Common myeloid progenitor, CD34-positive (primary cell): Measurements from ENCODE around the gene RABEP1.
A peak's percentile ranks its signal among the peaks of the same experiment; 100 is the strongest.

Source experiments
- CTCF ChIA-PET: fragments of 350-600 bp; sonication (Branson Sonifier 250); formaldehyde crosslinking; loops from one replicate; lab custom pipeline; 2021; ENCODE audit warnings: antibody characterized with exemption; lab: Charles Lee
- POLR2A ChIA-PET: fragments of 350-600 bp; sonication (Branson Sonifier 250); formaldehyde crosslinking; loops from one replicate; lab custom pipeline; 2021; ENCODE audit warnings: antibody characterized with exemption; lab: Charles Lee
- DNase-seq, 3 donors: peaks; one replicate each; pipeline versions ENCODE4 v3.0.0 to v3.0.0-alpha.2; 2013
- H3K27ac ChIP-seq, 2 experiments: 1 replicate in 1 of 2; 2 replicates in 1 of 2; pipeline ENCODE4 v1.7.0; 2013; ENCODE audit warnings: inconsistent platforms in 2 of 2, low read length in 2 of 2, mild to moderate bottlenecking in 2 of 2, low read depth in 1 of 2, moderate library complexity in 1 of 2; ENCODE audit not compliant: severe bottlenecking in 2 of 2, insufficient read depth in 1 of 2, poor library complexity in 1 of 2
- H3K27me3 ChIP-seq, 5 experiments: replicated peaks in 2 of 5; 1 replicate in 3 of 5; 2 replicates in 2 of 5; pipeline versions ENCODE4 v1.6.1 to v1.7.0; 2013; ENCODE audit warnings: low read length in 4 of 5, mild to moderate bottlenecking in 2 of 5, moderate library complexity in 2 of 5, inconsistent platforms in 1 of 5; ENCODE audit not compliant: insufficient read depth in 5 of 5, control insufficient read depth in 4 of 5
- H3K36me3 ChIP-seq, 4 experiments: 1 replicate in 2 of 4; 2 replicates in 2 of 4; pipeline versions ENCODE4 v1.6.1 to v1.7.0; 2013; ENCODE audit warnings: low read length in 3 of 4, control low read depth in 1 of 4, mild to moderate bottlenecking in 1 of 4; ENCODE audit not compliant: control insufficient read depth in 4 of 4, insufficient read depth in 4 of 4
- H3K4me1 ChIP-seq, 4 experiments: 1 replicate in 3 of 4; 2 replicates in 1 of 4; pipeline versions ENCODE4 v1.6.1 to v1.7.1; 2013; ENCODE audit warnings: low read length in 3 of 4, mild to moderate bottlenecking in 3 of 4, control low read depth in 1 of 4, inconsistent platforms in 1 of 4, moderate library complexity in 1 of 4; ENCODE audit not compliant: control insufficient read depth in 4 of 4, insufficient read depth in 4 of 4; ENCODE audit errors: control extremely low read depth in 1 of 4
- H3K4me3 ChIP-seq, 7 experiments: 1 replicate in 4 of 7; 2 replicates in 3 of 7; pipeline versions ENCODE4 v1.5.1 to v1.7.0; 2013; ENCODE audit warnings: mild to moderate bottlenecking in 7 of 7, low read length in 6 of 7, moderate library complexity in 6 of 7, inconsistent platforms in 2 of 7, low read depth in 2 of 7, control low read depth in 1 of 7; ENCODE audit not compliant: insufficient read depth in 4 of 7, control insufficient read depth in 1 of 7; ENCODE audit errors: extremely low read depth in 1 of 7
- H3K9me3 ChIP-seq, 5 experiments: 1 replicate in 4 of 5; 2 replicates in 1 of 5; pipeline versions ENCODE4 v1.6.1 to v1.7.1; 2013; ENCODE audit warnings: low read length in 4 of 5, mild to moderate bottlenecking in 2 of 5, inconsistent platforms in 1 of 5, low read depth in 1 of 5, moderate library complexity in 1 of 5; ENCODE audit not compliant: control insufficient read depth in 4 of 5, insufficient read depth in 2 of 5; ENCODE audit errors: control extremely low read depth in 1 of 5
- WGBS: methylation state at CpG from one replicate; pipeline ENCODE4 v1.1.5; 2013; ENCODE audit not compliant: insufficient coverage; 5-methylcytosine and 5-hydroxymethylcytosine counted together

RABEP1 gene

DNA sequence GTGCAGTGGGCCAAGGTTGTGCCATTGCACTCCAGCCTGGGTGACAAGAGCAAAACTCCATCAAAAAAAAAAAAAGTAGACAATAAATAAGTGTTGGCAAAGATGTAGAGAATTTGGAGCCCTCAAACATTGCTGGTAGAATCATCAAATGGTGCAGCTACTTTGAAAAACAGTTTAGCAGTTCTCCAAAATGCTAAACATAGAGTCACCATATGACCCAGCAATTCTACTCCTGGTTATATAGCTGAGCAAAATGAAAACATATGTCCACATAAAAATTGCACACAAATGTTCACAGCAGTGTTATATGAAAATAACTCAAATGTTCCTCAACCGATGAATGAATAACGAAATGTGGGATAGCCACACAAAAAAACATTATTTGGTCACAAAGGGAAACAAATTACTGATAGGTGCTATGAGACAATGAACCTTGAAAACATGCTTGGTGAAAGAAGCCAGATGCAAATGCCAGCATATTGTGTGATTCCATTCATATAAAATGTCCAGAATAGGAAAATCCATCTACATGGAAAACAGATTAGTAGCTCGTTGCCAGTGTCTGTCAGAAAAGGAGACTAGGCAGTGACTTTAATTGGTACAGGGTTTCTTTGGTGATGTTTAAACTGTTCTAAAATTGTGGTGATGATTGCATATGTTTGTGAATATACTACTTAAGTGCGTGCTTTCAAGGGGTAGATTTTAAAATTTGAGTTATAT is 12.7 kb upstream of the RABEP1 start:
- DNase-seq: no peak
- ChIA-PET POLR2A (no interaction called here), CTCF (interaction anchor here (1.0 kb wide), 1 partner anchor 8 kb away, joined by 3 read pairs; no protein-coding TSS in a partner anchor)
- Histone ChIP-seq H3K4me3 (no peak overlapping the region), H3K36me3 (no peaks in the 10 kb centered on the region), H3K4me1 (peaks cover 0 to 4% (median 0%) of the 10 kb centered on the region in 4 experiments), H3K27ac (no peak overlapping the region), H3K9me3 (no peaks in the 10 kb centered on the region), H3K27me3 (no peaks in the 10 kb centered on the region)
- 83% methylated on average over 1 of the region's 4 CpGs for WGBS

DNA sequence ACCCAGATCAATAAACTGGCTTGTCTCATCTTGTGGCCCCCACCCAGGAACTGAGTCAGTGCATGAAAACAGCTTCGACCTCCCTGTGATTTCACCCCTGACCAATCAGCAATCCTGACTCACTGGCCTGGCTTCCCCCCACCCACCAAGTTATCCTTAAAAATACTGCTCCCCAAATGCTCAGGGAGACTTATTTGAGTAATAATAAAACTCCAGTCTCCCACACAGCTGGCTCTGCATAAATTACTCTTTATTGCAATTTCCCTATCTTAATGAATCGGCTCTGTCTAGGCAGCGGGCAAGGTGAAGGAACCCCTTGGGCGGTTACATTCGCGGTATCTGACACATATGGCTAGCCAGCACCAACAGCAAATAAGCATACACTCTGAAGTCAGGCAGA is 9.8 kb upstream of the RABEP1 start:
- Histone ChIP-seq H3K4me3 (no peak overlapping the region), H3K36me3 (no peaks in the 10 kb centered on the region), H3K4me1 (no peaks in the 10 kb centered on the region), H3K27ac (no peak overlapping the region), H3K9me3 (no peaks in the 10 kb centered on the region), H3K27me3 (no peaks in the 10 kb centered on the region)
- ChIA-PET CTCF (no interaction called here), POLR2A (no interaction called here)
- DNase-seq: no peak
- WGBS: 98% methylated on average over 4 of the region's 6 CpGs

GRCh38 chr17:5282642-5283217 is 646 bp downstream of the RABEP1 start:
- H3K4me1 ChIP-seq: peaks cover 14 to 26% (median 22%) of the 10 kb centered on the region in 4 experiments
- WGBS: 0% methylated on average over 29 of the region's 34 CpGs
- peak overlapping the region; percentile 43 to 91 (median 77) for H3K4me3 ChIP-seq
- peaks cover 0 to 5% (median under 1%) of the 10 kb centered on the region in 4 experiments for H3K36me3 ChIP-seq
- H3K27ac ChIP-seq: peak overlapping the region; percentile 20 to 74
- ChIA-PET POLR2A (no interaction called here), CTCF (no interaction called here)
- DNase-seq: peak in 2 of 3 donors; percentile 37 to 58
- no peaks in the 10 kb centered on the region for H3K27me3 ChIP-seq
- H3K9me3 ChIP-seq: no peaks in the 10 kb centered on the region

- peak overlapping the region in 6 of 7 experiments; percentile 70 to 91 (median 78) for H3K4me3 ChIP-seq
- no peaks in the 10 kb centered on the region for H3K27me3 ChIP-seq
- H3K9me3 ChIP-seq: no peaks in the 10 kb centered on the region
- H3K4me1 ChIP-seq: peaks cover 14 to 32% (median 22%) of the 10 kb centered on the region in 4 experiments
- ChIA-PET POLR2A (interaction anchor here (0.6 kb wide), 1 partner anchor 706 kb away, joined by 3 read pairs; no protein-coding TSS in a partner anchor), CTCF (interaction anchor here (1.0 to 1.3 kb wide), 2 partner anchors 21 to 155 kb away, joined by 3 read pairs; partner anchors contain the start of gene C1QBP)
- WGBS: 52% methylated on average over 4 of the region's 5 CpGs
- peaks cover 0 to 10% (median under 1%) of the 10 kb centered on the region in 4 experiments for H3K36me3 ChIP-seq
- DNase-seq: no peak
- no peak overlapping the region for H3K27ac ChIP-seq
These were observed 1.7 kb downstream of the RABEP1 start for GRCh38 chr17:5283571-5284315.

DNA sequence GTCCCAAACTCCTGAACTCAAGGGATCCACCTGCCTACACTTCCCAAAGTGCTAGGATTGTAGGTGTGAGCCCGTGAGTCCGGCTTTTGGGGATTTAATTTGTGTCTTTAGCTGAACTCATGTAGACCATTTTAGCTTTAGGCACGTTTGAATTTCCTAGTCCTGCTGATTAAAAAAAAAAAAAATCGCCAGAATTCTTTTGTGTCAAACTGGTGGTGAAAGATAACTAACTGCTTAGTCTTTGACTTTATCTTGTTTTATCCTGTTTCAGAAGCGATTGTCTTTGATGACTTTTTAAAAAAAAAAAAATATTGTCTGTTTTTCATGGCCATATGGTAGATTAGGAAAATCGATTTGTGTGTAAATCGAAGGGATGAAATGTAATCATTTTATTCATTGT is 2.6 kb downstream of the RABEP1 start:
- POLR2A ChIA-PET: no interaction called here
- H3K4me3 ChIP-seq: no peak overlapping the region

GRCh38 chr17:5286846-5287245 is 4.8 kb downstream of the RABEP1 start:
- DNase-seq: no peak
- CTCF ChIA-PET: interaction anchor here (0.7 to 1.2 kb wide), 2 partner anchors 11 to 163 kb away, joined by 3 read pairs; no protein-coding TSS in a partner anchor
- WGBS: 100% methylated on average over 3 of the region's 3 CpGs
- POLR2A ChIA-PET: no interaction called here
- Histone ChIP-seq H3K27ac (no peak overlapping the region), H3K4me3 (no peak overlapping the region), H3K36me3 (peaks cover 0 to 16% (median under 1%) of the 10 kb centered on the region in 4 experiments), H3K4me1 (peaks cover 14 to 40% (median 23%) of the 10 kb centered on the region in 4 experiments), H3K27me3 (no peaks in the 10 kb centered on the region), H3K9me3 (no peaks in the 10 kb centered on the region)

More for the DNA sequence above, 2.6 kb downstream of the RABEP1 start:
- WGBS: 76% methylated on average over 5 of the region's 7 CpGs
- CTCF ChIA-PET: interaction anchor here (1.0 to 1.3 kb wide), 2 partner anchors 20 to 154 kb away, joined by 3 read pairs; partner anchors contain the start of gene C1QBP
- H3K36me3 ChIP-seq: peaks cover 0 to 10% (median under 1%) of the 10 kb centered on the region in 4 experiments
- H3K27ac ChIP-seq: no peak overlapping the region
- peaks cover 14 to 40% (median 24%) of the 10 kb centered on the region in 4 experiments for H3K4me1 ChIP-seq
- no peaks in the 10 kb centered on the region for H3K9me3 ChIP-seq
- DNase-seq: no peak
- H3K27me3 ChIP-seq: no peaks in the 10 kb centered on the region
